ENCODE results near the gene ZNF398.

- TF ChIP-seq CTCF (conservative IDR thresholded peaks at IDR 0.05; ENCODE audit: low read length) (no peak), EZH2phosphoT487 (IDR thresholded peaks at IDR 0.05; ENCODE audit: borderline replicate concordance, low read depth, low read length) (no peak)
These were observed 20.5 kb upstream of the ZNF398 start for GRCh38 chr7:149126662-149127266.

Data from OCI-LY7 (cell line).